GOT3 (cell line): ENCODE measurements around the gene INTS11.
A peak's percentile ranks its signal among the peaks of the same experiment; 100 is the strongest.

Source experiments
- DNase-seq: peaks from one replicate; lab custom pipeline; 2025; ENCODE audit warnings: mixed read lengths; lab: John Stamatoyannopoulos, UW

Gene INTS11

DNA sequence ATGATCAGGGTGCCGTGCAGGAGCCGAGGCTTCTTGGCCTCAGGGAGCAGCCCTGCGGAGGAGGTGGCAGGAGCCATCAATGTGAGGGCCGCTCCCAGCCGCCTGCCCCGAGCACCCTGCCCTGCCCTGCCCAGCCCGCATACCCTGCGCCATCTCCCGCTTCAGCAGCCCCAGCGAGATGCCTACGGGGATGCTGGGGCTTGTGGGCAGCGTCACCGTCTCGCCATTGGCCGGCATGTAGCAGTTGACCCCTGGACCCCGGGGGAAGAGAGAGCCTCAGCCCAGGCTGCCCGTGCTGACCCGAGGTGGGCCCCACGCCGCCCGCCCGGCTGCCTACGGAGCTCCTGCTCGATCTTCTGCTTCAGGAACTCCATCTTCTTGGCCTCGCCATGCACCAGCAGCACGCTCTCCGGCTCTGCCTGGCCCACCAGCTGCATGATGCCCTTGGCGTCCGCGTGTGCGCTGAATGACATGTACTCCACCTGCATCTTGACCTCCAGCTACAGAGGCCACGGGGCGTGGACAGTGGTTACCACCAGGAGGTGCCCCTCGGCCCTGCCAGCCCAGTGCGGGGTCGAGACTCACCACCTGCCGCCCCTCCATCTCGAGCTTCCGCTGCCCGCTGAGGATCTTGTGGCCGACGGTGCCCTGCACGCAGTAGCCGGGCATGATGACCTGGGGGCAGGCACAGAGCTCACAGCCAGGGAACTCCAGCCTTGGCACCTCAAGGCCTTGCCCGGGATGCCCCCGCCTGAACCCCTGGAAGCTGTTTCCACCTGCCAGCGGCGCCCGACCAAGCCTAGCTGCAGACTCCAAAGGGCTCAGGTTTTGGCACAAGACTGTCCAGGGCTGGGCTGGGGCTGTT is 11.8 kb downstream of the INTS11 start:
- DNase-seq = no peak

DNA sequence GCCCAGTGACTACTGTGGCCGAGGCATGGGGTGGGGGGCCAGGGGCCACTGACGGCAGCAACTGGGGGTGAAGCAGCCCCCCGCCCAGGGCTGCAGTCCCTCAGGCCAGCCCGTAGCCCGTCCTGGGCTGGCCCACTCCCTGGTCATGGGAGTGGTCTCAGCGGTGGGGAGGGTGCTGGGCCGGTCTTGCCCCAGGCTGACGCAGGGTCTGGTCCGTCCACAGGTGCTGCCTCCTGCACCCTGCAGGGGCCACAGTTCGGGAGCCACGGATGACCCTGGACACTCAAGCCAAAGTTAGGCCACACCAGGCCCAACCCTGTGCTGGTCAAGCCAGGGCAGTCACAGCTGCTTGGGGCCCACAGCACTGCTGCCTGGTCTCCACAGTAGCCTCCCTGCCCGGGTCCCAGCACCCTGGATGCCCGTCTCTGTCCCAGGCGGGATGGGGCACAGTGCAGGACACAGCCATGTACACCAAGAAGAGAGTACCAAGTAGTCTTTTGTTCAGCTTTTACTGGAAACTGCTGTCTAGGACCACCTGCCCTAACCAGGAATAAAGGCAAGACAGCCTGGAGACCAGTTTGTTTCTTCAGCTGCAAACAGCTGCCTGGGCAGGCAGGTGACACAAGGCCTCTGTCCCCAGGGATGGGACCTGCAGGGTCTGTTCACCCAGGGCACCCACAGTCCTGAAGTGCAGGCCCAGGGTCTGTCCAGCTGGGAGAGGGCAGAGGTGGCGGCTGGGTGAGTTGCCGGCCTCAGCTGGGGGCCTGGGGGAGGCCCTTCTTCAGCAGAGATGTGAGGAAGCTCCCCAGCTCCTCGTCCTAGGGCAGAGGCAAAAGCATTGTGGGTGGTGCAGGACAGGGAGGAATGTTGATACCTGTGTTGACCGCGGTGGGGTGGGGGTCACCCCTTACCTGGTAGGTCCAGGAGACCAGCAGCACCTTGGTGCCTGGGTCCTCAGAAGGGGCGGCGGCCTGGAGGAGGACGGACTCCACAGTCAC is 13.1 kb downstream of the INTS11 start:
- DNase-seq = no peak

DNA sequence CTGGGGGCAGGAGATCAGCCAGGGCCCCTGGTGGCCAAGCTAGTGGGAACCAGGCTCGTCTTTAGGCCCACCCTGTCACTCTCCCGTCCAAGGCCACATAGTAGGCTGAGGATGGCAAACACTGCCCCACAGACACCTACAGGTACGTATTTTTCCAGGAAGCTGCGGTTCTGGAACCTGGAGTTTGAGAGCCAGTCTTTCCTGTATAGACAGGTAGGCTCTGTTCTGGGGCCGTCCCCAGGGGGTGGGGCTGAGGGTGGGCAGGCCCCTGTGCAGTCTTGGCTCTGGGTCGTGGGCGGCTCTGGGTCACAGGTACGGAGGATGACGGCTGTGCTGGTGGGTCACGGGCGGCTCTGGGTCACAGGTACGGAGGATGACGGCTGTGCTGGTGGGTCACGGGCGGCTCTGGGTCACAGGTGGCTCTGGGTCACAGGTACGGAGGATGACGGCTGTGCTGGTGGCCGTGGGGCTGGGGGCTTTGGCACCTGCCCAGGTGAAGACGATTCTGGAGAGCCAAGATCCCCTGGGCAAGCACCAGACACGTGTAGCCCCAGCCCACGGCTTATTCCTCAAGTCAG is 13.9 kb downstream of the INTS11 start:
- no peak for DNase-seq

DNA sequence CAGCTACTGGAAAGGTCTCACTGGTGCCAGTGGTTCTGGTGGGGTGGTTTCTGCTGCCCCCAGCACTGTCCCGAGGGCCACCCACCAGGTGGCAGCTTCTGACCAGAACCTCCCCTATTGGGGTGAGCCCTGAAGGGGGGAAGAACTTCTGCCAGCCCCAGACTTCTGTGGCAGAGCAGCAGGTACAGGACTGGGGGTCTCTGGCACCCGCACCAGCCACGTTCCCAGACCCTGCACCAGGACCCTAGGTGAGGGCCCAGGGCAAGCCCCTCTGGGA is 14.4 kb downstream of the INTS11 start:
- DNase-seq = no peak

DNA sequence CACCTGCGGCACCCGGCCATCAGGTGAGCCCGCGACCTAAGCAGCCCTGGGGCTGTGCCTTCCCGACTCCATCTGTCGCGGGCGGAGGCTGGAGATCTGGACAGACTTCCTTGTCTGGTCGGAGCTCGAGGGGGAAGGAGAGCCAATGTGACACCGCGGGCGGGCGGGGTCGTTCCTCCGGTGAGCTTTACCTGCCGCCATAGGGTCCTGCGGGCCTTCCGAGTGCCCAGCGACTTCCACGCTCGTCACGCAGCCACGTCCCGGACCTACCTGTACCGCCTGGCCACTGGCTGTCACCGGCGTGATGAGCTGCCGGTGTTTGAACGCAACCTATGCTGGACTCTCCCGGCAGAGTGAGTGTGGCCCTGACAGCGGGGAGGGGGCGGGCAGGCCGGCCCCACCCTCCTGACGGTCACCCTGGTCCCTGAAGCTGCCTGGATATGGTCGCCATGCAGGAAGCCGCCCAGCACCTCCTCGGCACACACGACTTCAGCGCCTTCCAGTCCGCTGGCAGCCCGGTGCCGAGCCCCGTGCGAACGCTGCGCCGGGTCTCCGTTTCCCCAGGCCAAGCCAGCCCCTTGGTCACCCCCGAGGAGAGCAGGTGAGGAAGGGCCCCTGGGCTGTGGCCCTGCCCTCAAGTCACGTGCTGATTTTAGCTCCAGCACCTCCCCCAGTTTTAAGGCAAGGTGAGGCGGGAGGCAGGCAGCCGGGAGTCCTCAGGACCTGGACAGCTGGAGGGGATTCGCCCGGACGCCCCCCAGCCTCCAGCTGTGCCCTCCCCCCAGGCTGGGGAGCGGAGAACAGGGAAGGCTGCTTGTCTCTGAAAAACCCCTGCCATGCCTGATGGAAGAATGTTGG is 15.0 kb downstream of the INTS11 start:
- no peak for DNase-seq

DNA sequence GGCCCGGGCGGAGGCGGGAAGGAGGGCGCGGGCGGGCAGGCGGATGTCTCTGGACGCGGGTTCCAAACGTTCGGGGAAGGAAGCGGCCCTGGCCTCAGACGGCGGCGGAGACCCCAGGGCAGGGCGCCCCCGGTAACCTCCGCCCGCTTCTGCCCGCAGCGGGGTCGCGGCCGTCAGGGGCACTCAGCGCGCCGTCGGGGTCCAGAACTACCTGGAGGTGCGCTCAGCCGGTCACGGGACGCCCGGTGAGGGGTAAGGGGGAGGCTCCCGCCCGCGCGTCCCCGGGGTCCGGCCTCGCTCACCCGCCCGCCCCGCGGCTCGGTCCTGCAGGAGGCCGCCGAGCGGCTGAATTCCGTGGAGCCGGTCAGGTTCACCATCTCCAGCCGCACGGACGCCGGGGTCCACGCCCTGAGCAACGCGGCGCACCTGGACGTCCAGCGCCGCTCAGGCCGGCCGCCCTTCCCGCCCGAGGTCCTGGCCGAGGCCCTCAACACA is 15.7 kb downstream of the INTS11 start:
- no peak for DNase-seq

DNA sequence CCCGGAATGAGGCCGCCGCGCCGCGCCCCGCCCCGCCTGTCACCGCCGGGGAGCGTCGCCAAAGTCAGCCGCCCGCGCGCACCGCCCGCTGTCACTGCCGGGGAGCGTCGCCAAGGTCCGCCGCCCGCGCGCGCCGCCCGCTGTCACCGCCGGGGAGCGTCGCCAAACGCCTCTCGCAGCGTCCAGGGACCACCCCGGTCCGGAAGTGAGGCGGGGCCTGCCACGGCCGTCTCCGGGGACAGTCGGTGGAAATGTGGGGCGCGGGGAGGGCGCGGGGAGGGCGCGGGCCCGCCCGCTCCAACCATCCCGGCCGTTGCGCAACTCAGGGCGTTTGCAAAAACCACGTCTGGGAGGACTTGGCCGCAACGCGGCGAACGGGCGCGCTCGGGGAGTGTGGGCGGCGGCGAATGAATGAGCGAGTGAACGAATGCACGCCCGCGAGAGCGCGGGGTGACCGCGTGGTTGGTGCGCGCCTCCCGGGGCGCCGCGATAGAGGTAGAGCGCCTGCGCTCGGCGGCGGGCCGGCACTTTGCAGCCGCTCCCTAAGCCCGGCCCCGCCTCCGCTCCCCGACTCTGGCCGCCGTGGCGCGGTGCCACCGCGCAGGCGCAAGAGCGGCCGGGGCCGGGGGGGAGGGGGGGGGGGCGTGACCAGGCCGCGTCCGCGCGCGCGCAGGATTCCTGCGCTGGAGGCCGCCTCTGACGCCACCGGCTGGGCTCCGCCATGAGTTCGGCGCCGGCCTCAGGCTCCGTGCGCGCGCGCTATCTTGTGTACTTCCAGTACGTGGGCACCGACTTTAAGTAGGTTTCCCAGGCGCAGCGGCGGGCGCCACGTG is 16.3 kb downstream of the INTS11 start, which contains the start of the genes ACAP3 and PUSL1:
Gene ACAP3, minus strand, starts transcription at position 8 of the 833 bp plus-strand sequence. CDS start 115 bp downstream, outside the sequence.
Gene PUSL1, plus strand, starts transcription at position 675 of the 833 bp plus-strand sequence. Its CDS starts 47 bp downstream, at position 722.
- peak; percentile 88 for DNase-seq

DNA sequence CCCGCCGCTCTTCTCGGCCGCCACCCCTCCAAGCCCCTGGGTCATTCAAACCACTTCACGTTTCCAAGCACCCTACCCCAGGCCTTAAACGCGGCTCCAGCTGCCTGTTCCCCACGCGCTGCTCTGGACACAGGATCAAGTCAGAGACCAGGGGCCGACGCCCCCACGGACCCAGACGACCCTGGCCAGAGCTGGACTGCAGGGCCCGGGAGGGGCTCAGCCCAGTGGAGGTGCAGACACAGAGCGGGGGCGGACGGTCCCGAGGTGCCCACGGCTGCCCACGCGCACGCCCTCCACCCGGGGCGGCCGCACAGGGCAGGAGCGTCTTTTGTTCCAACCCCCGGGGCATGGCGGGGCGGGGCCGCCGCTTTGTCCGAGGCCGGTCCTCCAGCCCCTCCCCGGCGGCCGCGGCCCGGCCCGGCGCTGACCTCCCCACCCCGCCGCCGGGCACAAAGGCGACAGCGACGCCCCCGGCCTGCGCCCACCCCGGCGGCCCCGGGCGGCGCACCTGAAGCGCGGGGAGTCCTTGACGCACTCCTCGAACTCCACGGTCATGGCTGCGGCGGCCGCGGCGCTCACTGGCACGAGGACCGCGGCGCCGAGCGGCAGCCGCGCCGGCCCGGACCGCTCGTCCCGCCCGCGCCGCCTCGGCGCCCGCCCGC is 17.1 kb downstream of the INTS11 start:
- no peak for DNase-seq

DNA sequence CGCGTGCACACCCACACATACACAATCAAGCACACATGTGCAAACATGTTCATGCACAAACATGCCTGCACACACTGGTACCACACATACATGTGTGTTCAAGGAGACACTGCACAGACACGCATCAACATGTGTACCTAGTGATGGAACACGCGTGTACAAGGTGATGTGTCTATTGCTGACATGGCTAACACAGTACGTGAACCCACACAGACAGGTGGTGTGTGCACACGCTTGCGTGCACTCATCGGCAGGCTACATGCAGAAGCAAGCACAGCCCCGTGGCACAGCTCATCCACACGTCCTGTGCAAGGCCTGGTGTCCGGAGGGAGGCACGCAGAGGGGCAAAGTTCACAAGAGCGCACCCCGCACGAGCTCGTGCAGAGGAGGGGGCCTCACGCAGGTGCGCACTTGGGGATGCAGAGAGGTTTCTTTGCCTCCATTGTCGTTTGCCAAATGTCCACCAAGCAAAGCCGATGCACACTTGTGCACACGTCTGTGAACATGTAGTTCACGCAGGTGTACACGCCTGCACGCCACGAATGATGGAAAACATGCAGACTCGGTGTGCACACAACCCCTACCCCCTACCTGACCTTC is 17.7 kb downstream of the INTS11 start:
- DNase-seq = no peak

DNA sequence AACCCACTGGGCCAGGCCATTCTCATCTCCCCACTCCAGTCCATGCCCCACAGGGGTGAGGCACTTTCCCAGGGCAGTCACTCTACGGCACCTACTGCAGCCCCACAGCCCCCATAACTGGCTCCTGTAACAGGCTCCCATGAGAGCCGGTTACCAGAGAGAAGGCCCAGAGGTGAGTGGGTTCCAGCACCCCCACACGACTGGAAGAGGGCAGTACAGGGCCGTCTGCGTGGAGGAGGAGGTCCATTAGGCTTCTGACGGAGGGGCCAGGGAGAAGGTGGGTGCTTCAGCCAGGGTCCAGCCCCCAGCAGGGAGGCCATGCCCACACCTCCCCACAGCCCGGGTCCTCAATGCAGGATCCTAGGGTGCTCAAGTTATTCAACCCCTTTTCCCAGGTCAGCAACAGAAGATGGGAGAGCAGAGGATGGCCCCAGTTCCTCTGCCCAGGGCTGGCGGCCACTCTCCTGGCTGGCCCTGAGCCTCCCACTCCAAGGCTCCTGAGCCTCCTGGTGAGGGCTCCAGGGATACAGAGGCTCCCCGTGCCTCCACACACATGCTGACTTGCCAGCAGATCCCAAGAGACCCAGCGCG is 18.3 kb downstream of the INTS11 start:
- no peak for DNase-seq

DNA sequence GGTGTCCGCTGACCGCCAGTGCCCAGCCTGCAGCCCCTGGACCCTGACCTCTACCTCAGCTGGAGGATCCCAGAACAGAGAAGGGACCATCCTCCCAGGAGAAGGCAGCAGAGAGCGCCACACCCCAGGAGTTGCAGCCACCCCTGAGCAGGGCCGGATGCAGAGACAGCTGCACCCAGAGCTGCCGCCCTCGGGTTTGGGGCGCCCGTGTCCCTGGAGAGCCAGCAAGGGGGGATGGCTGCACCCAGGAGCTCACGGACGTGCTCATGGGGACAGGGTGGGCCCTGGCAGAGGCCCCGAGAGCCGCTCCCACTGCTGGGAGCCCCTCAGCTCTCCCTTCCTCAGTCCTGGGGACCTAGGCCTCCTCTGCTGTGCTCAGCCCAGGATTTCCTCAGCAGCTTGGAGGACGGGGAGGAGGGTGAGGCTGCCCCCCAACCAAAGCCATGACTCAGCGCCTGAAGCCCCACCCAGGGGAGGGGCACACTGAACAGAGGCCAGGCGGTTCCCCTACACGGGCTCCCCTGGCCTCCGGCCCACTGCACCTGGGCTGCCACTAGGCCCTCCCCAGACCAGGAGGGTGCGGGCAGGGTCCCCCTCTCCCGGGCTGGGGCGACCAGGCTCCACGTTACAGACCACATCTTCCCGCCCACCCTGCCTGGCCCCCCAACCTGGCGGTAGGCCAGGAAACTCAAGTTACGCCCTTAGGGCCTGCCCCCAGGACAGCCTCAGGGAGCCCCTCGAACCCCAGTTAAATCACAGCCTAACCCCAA is 19.0 kb downstream of the INTS11 start:
- DNase-seq = no peak

DNA sequence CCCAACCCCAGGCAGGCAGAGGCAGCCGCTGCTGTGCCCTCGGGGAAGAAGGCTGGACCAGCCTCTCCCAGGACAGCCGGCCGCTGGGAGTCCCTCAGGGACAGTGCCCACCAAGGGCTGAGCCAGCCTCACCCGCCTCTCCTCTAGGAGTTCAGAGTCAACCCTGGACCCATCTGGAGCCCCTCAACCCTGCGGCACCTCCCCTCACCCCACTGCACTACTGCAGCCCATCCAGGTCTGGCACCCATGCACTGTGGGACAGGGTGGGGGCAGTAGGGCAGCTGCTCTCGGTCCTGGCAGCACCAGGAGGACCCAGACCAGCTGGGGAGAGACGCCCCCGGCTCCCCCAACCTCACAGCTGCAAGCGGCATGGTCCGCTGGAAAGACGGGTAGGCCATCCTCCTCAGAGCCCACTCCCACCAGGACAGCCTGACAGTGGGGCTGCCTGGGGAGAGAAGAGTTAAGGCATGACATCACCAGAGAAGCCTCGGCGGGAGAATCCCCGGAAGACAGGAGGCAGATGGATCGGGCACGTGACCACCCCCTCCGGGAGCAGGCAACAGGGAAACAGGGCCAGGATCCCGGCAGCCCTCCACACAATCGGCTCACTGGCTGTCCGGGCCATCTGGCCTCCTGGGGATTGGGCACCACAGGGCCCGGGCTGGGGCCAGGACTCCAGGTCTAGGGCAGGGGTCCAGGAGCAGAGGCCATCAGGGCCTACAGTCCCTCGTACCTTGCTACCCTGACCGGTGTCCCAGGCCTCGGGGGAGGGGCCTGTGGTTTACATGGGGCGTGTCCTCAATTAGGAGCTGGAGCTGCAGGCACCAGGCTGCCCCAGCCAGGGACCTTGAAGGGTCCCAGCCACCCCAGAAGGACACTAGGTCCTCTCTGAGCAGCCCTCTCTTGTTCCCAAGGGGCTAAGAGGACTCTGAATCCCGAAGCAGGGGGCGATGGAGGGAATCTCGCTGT is 19.8 kb downstream of the INTS11 start:
- DNase-seq = no peak

DNA sequence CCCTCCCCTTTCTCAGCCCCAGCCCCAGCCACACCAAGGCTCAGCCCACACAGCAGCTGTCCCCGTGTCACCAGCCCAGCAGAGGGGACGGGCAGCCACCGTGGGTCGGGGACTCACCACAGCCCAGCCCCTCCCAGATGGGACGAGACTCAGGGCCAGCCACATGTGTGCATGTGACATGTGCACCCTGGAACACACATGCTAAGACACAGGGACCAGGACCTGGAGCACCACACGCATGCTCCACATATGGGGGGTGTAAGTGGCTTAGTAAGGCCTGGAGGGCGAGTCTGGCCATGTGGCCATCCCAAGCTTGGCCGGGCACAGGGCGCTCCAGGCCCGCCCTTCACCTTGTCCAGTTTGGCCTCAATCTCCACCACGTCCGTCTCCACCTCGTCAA is 20.7 kb downstream of the INTS11 start:
- DNase-seq = no peak

DNA sequence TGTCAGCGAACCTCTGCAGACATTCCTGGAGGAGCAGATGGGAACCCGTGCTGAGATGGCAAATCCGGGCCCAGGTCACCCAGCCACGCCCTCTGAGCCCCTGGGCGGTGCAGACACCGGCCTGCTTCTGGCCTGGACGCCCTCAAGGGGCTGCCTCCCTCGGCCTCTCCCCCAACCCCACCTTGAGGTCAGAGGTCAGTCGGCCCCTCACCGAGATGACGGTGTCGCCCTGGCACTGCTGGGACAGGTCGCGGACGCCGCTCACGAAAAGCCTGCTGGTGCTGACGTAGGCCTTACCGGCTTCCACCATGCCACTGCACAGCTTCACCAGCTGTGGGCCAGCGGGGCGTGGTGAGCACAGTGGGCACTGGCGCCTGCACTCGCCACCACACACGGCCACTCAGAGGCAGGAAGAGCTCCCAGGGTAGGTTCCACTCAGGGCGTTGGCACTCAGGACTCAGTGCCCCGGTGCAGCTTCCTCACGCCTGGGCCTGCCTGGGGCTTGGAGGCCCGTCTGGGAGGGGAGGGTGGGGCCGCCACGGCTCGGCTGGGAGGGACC is 21.4 kb downstream of the INTS11 start:
- DNase-seq = no peak

DNA sequence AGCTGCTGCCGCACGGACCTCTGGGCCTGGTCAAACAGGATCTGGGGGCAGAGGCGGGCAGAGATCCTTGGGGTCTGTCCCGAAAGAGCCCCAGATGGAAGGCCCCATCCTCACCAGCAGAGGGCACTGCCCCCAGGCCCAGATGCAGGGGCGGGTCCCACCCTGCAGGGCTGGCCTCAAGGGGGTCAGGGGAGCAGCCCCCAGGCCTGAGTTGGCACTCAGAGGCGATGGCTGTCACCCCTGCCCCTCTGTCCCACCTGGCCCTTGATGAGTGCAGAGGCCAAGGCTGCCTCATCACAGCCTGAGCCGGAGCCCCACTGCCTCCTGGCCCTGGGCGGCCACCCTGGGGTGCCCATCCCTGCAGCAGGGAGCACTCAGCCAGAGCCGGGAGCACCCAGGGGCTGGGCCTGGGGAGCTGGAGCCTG is 22.4 kb downstream of the INTS11 start:
- no peak for DNase-seq

DNA sequence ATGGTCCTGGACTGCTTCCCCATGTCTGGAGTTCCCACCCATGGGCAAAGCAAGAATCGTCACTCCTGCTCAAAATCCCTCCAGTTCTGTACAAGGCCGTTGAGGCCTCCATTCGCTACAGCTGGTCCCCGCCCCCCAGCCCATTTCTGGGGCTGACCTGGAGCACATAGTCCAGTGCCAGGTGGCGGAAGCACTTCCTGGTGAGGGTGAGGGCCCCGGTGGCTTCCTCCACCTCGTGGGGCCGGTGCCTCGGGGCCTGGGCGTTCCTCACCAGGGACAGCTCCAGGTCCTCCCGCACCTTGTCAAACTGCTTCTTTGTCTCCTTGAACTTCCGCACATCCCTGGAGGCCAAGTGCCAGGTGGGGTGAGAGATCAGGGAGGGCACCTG is 24.1 kb downstream of the INTS11 start:
- DNase-seq = no peak
